SK-N-SH (cell line): ENCODE data around the gene MMP3. TPM values are rescaled to one million over a fixed set of nuclear protein-coding genes. Genes with fewer than 3 reads are reported as not detected.

Source experiments
- CTCF ChIA-PET: fragments of 300-600, 350-600 bp; formaldehyde crosslinking; extraction: SDS; loops from one replicate; lab custom pipeline; 2021; lab: Yijun Ruan, JAX
- POLR2A ChIA-PET: fragments of 350-600 bp; sonication (Branson Sonifier 250); formaldehyde crosslinking; extraction: SDS; loops from one replicate; lab custom pipeline; 2020; ENCODE audit warnings: antibody characterized with exemption, inconsistent platforms; lab: Yijun Ruan, JAX
- DNase-seq: peaks from one replicate; pipeline ENCODE4 v3.0.0; 2012
- H2AFZ ChIP-seq: fragments of 200-600 bp; sonication (generic); 2 replicates; pipeline ENCODE4 v1.8.1; 2016; ENCODE audit warnings: antibody characterized with exemption, mild to moderate bottlenecking, low read depth
- H3F3A ChIP-seq: fragments of 200-600 bp; sonication (generic); replicated peaks from 2 replicates; pipeline ENCODE3; 2016; ENCODE audit warnings: antibody characterized with exemption, mild to moderate bottlenecking; ENCODE audit not compliant: insufficient read depth
- H3K27ac ChIP-seq, 2 experiments: fragments of 200-500 bp in 1 of 2; fragments of 200-600 bp in 1 of 2; sonication (Bioruptor generic) in 1 of 2; sonication (generic), shearing (Covaris generic) in 1 of 2; 2 replicates each; pipeline versions ENCODE4 v1.5.1 to v1.6.1; 2014 to 2016; ENCODE audit warnings: low read depth in 2 of 2, inconsistent platforms in 1 of 2, low read length in 1 of 2, mild to moderate bottlenecking in 1 of 2, mixed read lengths in 1 of 2
- H3K27me3 ChIP-seq: fragments of 200-600 bp; sonication (generic), shearing (Covaris generic); 2 replicates; pipeline ENCODE4 v1.6.1; 2016; ENCODE audit warnings: mixed run types; ENCODE audit not compliant: insufficient read depth
- H3K36me3 ChIP-seq, 2 experiments: fragments of 200-500 bp in 1 of 2; fragments of 200-600 bp in 1 of 2; sonication (Bioruptor generic) in 1 of 2; sonication (generic) in 1 of 2; replicated peaks in 1 of 2; 2 replicates each; pipeline versions ENCODE3 to v1.5.1; 2014 to 2016; ENCODE audit warnings: low read length in 1 of 2, mild to moderate bottlenecking in 1 of 2; ENCODE audit not compliant: insufficient read depth in 2 of 2, control insufficient read depth in 1 of 2
- H3K4me1 ChIP-seq, 2 experiments: fragments of 200-500 bp in 1 of 2; fragments of 200-600 bp in 1 of 2; sonication (Bioruptor generic) in 1 of 2; sonication (generic), shearing (Covaris generic) in 1 of 2; 2 replicates each; pipeline versions ENCODE4 v1.5.1 to v1.6.1; 2014 to 2016; ENCODE audit warnings: low read depth in 1 of 2, low read length in 1 of 2, mixed run types in 1 of 2; ENCODE audit not compliant: insufficient read depth in 2 of 2, control insufficient read depth in 1 of 2
- H3K4me2 ChIP-seq: fragments of 200-600 bp; sonication (generic), shearing (Covaris generic); 2 replicates; pipeline ENCODE4 v1.6.1; 2017; ENCODE audit warnings: mixed run types
- H3K4me3 ChIP-seq, 2 experiments: fragments of 200-500 bp in 1 of 2; fragments of 200-600 bp in 1 of 2; sonication (Bioruptor generic) in 1 of 2; sonication (generic), shearing (Covaris generic) in 1 of 2; 2 replicates each; pipeline versions ENCODE4 v1.5.1 to v1.8.1; 2014 to 2016; ENCODE audit warnings: low read depth in 2 of 2, inconsistent platforms in 1 of 2, low read length in 1 of 2, mild to moderate bottlenecking in 1 of 2, mixed read lengths in 1 of 2, moderate library complexity in 1 of 2
- H3K79me2 ChIP-seq: fragments of 200-600 bp; sonication (generic); 2 replicates; pipeline ENCODE4 v1.8.1; 2017; ENCODE audit warnings: mild to moderate bottlenecking; ENCODE audit not compliant: insufficient read depth
- H3K9ac ChIP-seq: fragments of 200-600 bp; sonication (generic); 2 replicates; pipeline ENCODE4 v1.6.1; 2017; ENCODE audit warnings: mixed run types
- H3K9me2 ChIP-seq: fragments of 200-600 bp; sonication (generic); 2 replicates; pipeline ENCODE4 v1.6.1; 2017; ENCODE audit warnings: mixed run types
- H3K9me3 ChIP-seq: fragments of 200-600 bp; sonication (generic); 2 replicates; pipeline ENCODE4 v1.6.1; 2017; ENCODE audit warnings: mixed run types, mild to moderate bottlenecking, moderate library complexity
- H4K20me1 ChIP-seq: fragments of 200-600 bp; sonication (generic); 2 replicates; pipeline ENCODE4 v1.6.1; 2017; ENCODE audit warnings: mild to moderate bottlenecking, mixed run types; ENCODE audit not compliant: insufficient read depth
- CTCF ChIP-seq: fragments of 200-600 bp; sonication (generic); IDR thresholded peaks from 2 replicates; pipeline ENCODE4 v1.6.1; 2017; ENCODE audit warnings: antibody characterized with exemption, mild to moderate bottlenecking, moderate library complexity
- EP300 ChIP-seq, 2 experiments: IDR thresholded peaks; 2 replicates each; pipeline versions ENCODE4 v1.4.0 to v1.6.1; 2012; ENCODE audit warnings: borderline replicate concordance in 1 of 2, low read depth in 1 of 2, low read length in 1 of 2
- JUND ChIP-seq: IDR thresholded peaks from 2 replicates; pipeline ENCODE4 v1.4.0; 2012
- MEF2A ChIP-seq: IDR thresholded peaks from 2 replicates; pipeline ENCODE4 v1.4.0; 2012; ENCODE audit warnings: low read depth, borderline replicate concordance
- NFIC ChIP-seq: IDR thresholded peaks from 2 replicates; pipeline ENCODE4 v1.4.0; 2012; ENCODE audit warnings: borderline replicate concordance
- RCOR1 ChIP-seq: fragments of 150-350 bp; IDR thresholded peaks from 2 replicates; pipeline ENCODE4 v1.6.1; 2017; ENCODE audit warnings: antibody characterized with exemption, low read length
- SIN3A ChIP-seq: IDR thresholded peaks from 2 replicates; pipeline ENCODE4 v1.6.1; 2012; ENCODE audit warnings: low read depth, mild to moderate bottlenecking, low read length, moderate library complexity, borderline replicate concordance
- TCF12 ChIP-seq: IDR thresholded peaks from 2 replicates; pipeline ENCODE4 v1.4.0; 2012
- TEAD4 ChIP-seq: IDR thresholded peaks from 2 replicates; pipeline ENCODE4 v1.4.0; 2012; ENCODE audit warnings: mild to moderate bottlenecking, borderline replicate concordance; ENCODE audit not compliant: insufficient read depth
- USF1 ChIP-seq: IDR thresholded peaks from 2 replicates; pipeline ENCODE4 v1.4.0; 2012; ENCODE audit warnings: low read depth, borderline replicate concordance
- YY1 ChIP-seq: IDR thresholded peaks from 2 replicates; pipeline ENCODE4 v1.4.0; 2012; ENCODE audit warnings: low read depth, mild to moderate bottlenecking
- ZBTB33 ChIP-seq: IDR thresholded peaks from 2 replicates; pipeline ENCODE4 v1.4.0; 2012; ENCODE audit warnings: low read depth, borderline replicate concordance
- WGBS: methylation state at CpG from one replicate; pipeline ENCODE4 v1.1.6; 2017; ENCODE audit warnings: low lambda C conversion rate; 5-methylcytosine and 5-hydroxymethylcytosine counted together
- polyA plus RNA-seq, 3 experiments: library from polyadenylated mRNA; depleted of rRNA; stranded (reverse); fragments of >200 nt; gene quantifications; 2 replicates each; pipeline ENCODE4 v1.2.3, GENCODE V29; 2012
- TF ChIP-seq, protein P1 (sequence below): IDR thresholded peaks from 2 replicates; pipeline ENCODE4; 2012
- TF ChIP-seq, protein P2 (sequence below): fragments of 150-350 bp; IDR thresholded peaks from 2 replicates; pipeline ENCODE4 v1.6.1; 2016; ENCODE audit warnings: mild to moderate bottlenecking, low read depth, low read length

The MMP3 gene
- polyA plus RNA-seq, 1 of the 3 experiments (the other 2 are of a cell fraction), result 39.3 TPM

DNA sequence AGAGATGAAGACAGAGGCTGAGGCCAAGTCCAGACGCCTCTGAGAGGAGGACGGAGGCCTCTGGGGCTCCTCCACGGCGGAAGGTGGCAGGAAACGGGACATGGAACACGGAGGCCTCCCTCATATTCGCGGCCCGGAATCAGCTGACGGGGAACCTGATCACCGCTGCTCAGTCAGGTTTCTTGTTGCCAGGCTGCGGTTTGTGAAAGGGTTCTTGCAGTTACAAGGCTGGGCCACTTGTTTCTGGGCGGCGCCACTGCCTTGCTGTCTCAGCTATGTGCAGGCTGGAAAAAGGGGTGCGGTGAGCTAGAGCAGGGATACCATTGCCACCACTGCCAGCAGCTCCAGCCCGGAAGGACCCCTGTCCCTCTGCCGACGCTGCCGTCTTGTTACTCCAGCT is 35.5 kb downstream of the MMP3 start (continued):
- no peak for TF ChIP-seq ZBTB33
- TF ChIP-seq YY1, result no peak
- TF ChIP-seq NFIC, result no peak
- TF ChIP-seq CTCF, result peak; percentile 46
- no peak for TF ChIP-seq RCOR1
- no peak for TF ChIP-seq MEF2A
- TF ChIP-seq TCF12, result no peak

- no peaks in the 10 kb centered on the region for H3K9me3 ChIP-seq
- DNase-seq, result no peak
- peak overlapping the region; percentile 68 for H2AFZ ChIP-seq
- 11% methylated on average over 3 of the region's 3 CpGs for WGBS
- H3K79me2 ChIP-seq, result no peaks in the 10 kb centered on the region
- no peaks in the 10 kb centered on the region for H3K9me2 ChIP-seq
- H3K4me1 ChIP-seq, result peaks cover 2 to 10% of the 10 kb centered on the region in 2 experiments; a peak in 3 of 4 replicates
- POLR2A ChIA-PET, result no interaction called here
- no peaks in the 10 kb centered on the region for H3K36me3 ChIP-seq
- no peaks in the 10 kb centered on the region for H4K20me1 ChIP-seq
- peaks cover 22% of the 10 kb centered on the region for H3F3A ChIP-seq
- peak overlapping the region; percentile 40 for H3K4me2 ChIP-seq
- H3K27me3 ChIP-seq, result no peaks in the 10 kb centered on the region
- CTCF ChIA-PET, result no interaction called here
- peak overlapping the region; percentile 14 to 50; a peak in 3 of 4 replicates for H3K27ac ChIP-seq
- H3K9ac ChIP-seq, result no peak overlapping the region
- peak overlapping the region in 1 of 2 experiments; percentile 5; a peak in 1 of 4 replicates for H3K4me3 ChIP-seq
- TF ChIP-seq SIN3A, result 0 out of 2 replicates have a peak, but pooled peaks have one; percentile 23
- TF ChIP-seq ZBTB33, result no peak
- TF ChIP-seq TEAD4, result peak; percentile 59; the same call in 1 of the 2 replicates
- TF ChIP-seq USF1, result no peak
- TF ChIP-seq, protein P1, sequence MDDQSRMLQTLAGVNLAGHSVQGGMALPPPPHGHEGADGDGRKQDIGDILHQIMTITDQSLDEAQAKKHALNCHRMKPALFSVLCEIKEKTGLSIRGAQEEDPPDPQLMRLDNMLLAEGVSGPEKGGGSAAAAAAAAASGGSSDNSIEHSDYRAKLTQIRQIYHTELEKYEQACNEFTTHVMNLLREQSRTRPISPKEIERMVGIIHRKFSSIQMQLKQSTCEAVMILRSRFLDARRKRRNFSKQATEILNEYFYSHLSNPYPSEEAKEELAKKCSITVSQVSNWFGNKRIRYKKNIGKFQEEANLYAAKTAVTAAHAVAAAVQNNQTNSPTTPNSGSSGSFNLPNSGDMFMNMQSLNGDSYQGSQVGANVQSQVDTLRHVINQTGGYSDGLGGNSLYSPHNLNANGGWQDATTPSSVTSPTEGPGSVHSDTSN, result 0 out of 2 replicates have a peak, but pooled peaks have one; percentile 18
- TF ChIP-seq JUND, result peak; percentile 4; the same call in 1 of the 2 replicates
- peak; percentile 38; the same call in 1 of the 2 replicates for TF ChIP-seq NFIC
- TF ChIP-seq, protein P2, sequence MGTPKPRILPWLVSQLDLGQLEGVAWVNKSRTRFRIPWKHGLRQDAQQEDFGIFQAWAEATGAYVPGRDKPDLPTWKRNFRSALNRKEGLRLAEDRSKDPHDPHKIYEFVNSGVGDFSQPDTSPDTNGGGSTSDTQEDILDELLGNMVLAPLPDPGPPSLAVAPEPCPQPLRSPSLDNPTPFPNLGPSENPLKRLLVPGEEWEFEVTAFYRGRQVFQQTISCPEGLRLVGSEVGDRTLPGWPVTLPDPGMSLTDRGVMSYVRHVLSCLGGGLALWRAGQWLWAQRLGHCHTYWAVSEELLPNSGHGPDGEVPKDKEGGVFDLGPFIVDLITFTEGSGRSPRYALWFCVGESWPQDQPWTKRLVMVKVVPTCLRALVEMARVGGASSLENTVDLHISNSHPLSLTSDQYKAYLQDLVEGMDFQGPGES, result no peak
- no peak for TF ChIP-seq CTCF
- peak in 1 of 2 experiments; percentile 36; a peak in 1 of 4 replicates for TF ChIP-seq EP300 (IDR thresholded peaks at IDR 0.05; ENCODE audit: borderline replicate concordance in 1 of 2, low read depth in 1 of 2, low read length in 1 of 2)
Measured at GRCh38 chr11:102806296-102806695, 37.1 kb downstream of the MMP3 start.
